ENCODE measurements around the gene ETV3.

DNA sequence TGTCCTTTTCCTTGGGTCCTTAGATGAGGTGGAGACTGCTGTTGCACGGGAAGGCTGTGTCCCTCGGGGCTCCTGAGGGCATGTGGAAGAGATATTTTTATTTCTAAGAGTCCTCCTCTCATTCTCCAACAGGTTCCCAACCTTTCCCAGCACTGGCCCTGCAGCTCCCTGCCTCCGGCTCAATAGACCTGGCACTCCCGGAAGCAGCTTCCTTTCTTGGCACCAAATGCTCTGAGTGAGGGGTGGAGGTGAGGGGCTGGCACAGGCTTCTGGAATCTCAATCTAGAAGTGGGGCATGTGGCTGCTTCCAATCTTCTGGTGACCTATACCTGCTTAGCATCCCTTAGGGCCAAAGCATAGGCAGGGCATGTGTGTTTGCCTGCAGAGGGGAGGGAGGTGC is 43.1 kb downstream of the ETV3 start:
- TF ChIP-seq SIX5 (IDR thresholded peaks at IDR 0.05; ENCODE audit: low read depth, low read length, severe bottlenecking) (no peak), NFYB (IDR thresholded peaks at IDR 0.05; ENCODE audit: insufficient read depth, low read depth, low read length) (no peak), SREBF2 (IDR thresholded peaks at IDR 0.05; ENCODE audit: low read length) (no peak), FOXM1 (IDR thresholded peaks at IDR 0.05; ENCODE audit: low read depth, low read length) (no peak), YBX1 (IDR thresholded peaks at IDR 0.05) (no peak), JUNB (IDR thresholded peaks at IDR 0.05) (no peak), EP300 (IDR thresholded peaks at IDR 0.05; ENCODE audit: borderline replicate concordance in 1 of 2, control insufficient read depth in 1 of 2, low read depth in 2 of 2, low read length in 2 of 2) (no peak), RAD21 (IDR thresholded peaks at IDR 0.05; ENCODE audit: insufficient read depth, low read depth, low read length) (no peak)

Data from GM12878 (cell line).